ENCODE results near the gene GDPD5.
A peak's percentile ranks its signal among the peaks of the same experiment; 100 is the strongest.

Gene GDPD5

DNA sequence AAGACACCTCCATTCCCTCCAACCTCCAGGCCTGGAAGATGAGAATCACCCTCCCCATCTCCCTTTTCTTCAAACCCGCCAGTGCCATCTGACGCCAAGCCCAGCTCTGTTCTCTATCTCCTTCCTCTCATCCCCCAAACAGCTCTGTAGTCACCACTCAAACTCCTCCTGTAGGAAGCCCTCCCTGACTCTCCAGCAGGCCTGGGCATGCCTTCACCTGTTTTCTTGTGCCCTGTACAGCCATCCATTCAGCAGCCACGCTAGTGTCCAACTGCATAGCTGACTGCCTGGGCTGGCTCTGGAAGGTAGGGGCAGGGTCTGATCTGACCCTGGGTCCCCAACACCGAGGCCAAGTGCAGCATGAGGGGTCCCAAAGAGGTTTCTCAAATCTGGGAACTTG, 25.0 kb downstream of the GDPD5 start:
- TF ChIP-seq, protein P1, sequence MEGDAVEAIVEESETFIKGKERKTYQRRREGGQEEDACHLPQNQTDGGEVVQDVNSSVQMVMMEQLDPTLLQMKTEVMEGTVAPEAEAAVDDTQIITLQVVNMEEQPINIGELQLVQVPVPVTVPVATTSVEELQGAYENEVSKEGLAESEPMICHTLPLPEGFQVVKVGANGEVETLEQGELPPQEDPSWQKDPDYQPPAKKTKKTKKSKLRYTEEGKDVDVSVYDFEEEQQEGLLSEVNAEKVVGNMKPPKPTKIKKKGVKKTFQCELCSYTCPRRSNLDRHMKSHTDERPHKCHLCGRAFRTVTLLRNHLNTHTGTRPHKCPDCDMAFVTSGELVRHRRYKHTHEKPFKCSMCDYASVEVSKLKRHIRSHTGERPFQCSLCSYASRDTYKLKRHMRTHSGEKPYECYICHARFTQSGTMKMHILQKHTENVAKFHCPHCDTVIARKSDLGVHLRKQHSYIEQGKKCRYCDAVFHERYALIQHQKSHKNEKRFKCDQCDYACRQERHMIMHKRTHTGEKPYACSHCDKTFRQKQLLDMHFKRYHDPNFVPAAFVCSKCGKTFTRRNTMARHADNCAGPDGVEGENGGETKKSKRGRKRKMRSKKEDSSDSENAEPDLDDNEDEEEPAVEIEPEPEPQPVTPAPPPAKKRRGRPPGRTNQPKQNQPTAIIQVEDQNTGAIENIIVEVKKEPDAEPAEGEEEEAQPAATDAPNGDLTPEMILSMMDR (conservative IDR thresholded peaks at IDR 0.05), result no peak
- no peak for TF ChIP-seq ZFX (IDR thresholded peaks at IDR 0.05)
- no peak overlapping the region for H3K27ac ChIP-seq

DNA sequence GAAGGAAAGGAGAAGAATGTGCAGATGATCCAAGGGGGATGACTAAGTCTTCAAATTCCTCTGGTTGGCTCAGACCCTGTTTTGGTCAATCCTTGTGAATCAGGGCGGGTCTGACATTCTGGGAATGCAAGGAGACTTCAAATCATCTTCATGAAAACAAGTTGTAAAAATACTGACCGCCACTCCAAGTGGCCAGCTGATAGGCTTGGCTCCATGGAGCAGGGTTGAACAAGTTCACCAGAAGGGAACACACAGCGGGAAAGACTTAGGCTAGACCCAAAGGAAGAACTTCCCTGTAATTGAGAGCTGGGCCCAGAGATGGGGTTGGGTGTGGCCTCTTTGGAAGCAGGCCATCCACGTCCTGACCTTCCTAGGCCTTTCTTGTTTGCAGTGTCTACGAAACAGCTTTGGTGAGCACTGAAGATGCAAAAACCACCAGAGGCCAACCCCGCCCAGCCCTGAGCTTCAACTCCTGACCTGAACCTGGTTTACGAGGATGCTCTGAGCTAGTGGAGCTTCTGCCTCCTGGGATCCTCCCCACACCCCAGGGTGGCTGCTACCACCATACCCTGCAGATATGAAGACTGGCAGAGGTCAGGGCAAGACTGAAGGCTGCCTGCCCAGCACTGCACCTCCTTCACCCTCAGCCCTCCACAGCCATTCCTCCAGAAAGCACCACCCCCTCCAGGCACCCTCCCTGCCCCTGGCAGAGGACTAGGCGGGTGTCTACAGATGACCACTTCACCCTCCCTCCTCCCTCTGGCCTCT, 26.1 kb downstream of the GDPD5 start:
- no peak for TF ChIP-seq ZFX (IDR thresholded peaks at IDR 0.05)
- TF ChIP-seq, protein P1 (conservative IDR thresholded peaks at IDR 0.05), result no peak
- no peak overlapping the region; the same call in 1 of the 2 replicates for H3K27ac ChIP-seq

DNA sequence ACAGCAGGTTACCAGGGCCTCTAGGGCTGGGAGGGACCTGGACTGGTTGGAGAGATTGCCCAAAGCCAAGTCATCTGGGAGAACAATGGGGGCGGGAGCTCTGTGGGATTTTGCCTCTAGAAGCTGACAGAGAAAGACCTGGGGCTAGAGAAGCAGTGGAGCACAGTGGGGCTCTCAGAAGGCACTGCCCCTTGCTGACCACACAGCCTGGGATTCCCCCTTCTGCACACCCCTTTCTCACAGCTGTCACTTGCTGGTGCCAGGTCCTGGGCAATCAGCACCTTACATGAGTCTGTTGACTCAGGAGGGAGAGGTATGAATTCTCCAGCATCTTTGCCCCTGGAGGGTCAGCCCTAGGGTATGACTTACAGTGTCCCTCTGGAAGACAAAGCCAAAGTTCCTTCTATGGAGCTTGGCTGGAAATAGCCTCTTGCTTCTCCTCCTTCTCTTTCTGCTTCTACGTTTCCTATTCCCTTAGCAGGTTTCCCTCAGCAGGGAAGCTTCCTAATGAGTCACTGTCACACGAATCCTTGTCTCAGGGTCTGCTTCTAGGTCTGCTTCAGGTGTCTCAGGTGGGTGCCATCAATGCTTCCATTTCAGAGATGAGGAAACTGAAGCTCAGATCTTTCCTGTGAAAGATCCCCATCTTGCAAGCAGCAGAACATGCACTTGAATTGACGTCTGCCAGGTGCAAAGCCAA, 27.0 kb downstream of the GDPD5 start:
- H3K27ac ChIP-seq, result no peak overlapping the region
- TF ChIP-seq, protein P1 (conservative IDR thresholded peaks at IDR 0.05), result no peak
- no peak for TF ChIP-seq ZFX (IDR thresholded peaks at IDR 0.05)

DNA sequence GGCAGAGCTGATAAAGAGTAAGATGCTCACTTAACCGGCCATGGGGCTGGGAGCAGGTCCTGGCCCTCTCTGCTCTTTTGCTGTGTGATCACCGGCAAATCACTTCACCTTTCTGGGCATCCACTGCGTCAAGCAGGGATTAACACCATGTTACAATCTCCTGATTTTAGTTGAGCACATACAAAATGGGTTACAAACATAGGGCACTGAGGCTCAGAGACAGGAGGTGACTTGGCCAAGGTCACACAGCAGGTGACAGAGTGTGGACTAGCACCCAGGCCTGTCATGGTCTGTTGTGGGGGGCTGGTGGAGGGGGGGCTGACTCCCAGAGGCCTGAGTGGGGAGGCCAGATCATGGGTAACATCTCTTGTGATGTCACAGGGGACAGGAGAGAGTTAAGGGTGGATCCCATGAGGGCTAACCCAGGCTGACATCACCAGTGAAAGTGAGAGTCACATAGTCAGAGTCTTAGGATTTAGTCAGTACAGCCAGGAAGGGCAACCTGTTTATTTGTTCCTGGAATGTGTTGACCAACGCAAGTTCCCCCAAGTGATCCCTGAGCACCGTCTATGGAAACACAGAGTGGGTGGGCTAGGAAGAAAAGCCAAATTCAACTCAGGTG, 27.8 kb downstream of the GDPD5 start:
- TF ChIP-seq, protein P1 (conservative IDR thresholded peaks at IDR 0.05), result no peak
- TF ChIP-seq ZFX (IDR thresholded peaks at IDR 0.05), result no peak
- no peak overlapping the region for H3K27ac ChIP-seq

DNA sequence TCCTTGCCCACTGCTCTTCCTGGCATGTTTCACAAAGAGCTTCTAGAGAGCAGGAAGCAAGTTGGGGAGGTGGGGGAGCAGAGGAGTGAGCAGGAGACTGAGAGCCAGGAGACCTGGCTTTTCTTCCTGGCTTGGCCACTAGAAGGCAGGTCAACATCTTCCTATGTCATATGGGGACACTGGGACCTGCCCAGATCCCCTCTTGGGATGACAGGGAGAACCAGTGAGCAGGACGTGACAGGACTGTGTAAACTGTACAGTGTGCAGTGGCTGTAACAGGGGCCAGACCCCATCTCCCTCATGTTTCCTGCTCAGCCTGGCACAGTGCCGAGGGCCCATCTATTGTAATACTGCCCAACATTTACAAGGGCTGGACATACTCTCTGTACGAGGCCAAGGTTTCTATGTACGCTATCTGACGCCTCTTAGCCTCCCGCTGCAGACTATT, 29.4 kb downstream of the GDPD5 start:
- H3K27ac ChIP-seq, result peak overlapping the region; percentile 68
- TF ChIP-seq ZFX (IDR thresholded peaks at IDR 0.05), result no peak
- TF ChIP-seq, protein P1 (conservative IDR thresholded peaks at IDR 0.05), result no peak; the same call in 1 of the 2 replicates

DNA sequence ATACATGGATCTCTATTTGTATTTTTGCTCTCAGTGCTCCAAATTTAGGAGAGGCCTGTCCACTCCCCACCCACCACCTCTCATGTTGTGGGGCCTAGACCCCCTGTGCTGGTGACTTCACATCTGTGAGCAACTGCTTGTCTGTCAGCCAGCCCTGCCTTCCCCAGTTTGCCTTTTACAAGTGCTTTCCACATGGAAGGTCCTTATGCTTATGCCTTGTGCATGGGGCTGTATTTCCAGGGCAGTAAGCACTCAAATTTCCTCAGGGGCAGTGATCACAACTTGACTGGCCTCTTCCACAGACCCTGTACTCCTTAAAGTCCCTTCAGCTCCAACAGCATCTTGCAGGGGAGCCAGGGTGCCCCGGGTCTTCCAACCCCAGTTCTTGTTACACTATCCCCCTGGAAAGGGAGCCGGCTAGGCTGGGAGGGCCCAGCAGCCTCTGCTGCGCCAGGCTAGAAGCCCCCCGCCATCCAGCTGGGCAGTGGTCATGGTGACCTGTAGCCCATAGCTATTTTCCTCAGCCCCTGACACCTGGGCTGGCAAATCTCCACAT, 29.9 kb downstream of the GDPD5 start:
- peak overlapping the region; percentile 68 for H3K27ac ChIP-seq
- TF ChIP-seq, protein P1 (conservative IDR thresholded peaks at IDR 0.05), result no peak
- TF ChIP-seq ZFX (IDR thresholded peaks at IDR 0.05), result no peak

All from C4-2B (cell line).